Activated effector memory CD4-positive, alpha-beta T cell treated with anti-CD3 and anti-CD28 coated beads, Interleukin-2, amount 50 U/mL, for 16 hours (primary cell): ENCODE data around the gene SLC10A7.

Experiments
- DNase-seq: peaks from one replicate; pipeline ENCODE4 v3.0.0-alpha.2; 2020

SLC10A7 gene

DNA sequence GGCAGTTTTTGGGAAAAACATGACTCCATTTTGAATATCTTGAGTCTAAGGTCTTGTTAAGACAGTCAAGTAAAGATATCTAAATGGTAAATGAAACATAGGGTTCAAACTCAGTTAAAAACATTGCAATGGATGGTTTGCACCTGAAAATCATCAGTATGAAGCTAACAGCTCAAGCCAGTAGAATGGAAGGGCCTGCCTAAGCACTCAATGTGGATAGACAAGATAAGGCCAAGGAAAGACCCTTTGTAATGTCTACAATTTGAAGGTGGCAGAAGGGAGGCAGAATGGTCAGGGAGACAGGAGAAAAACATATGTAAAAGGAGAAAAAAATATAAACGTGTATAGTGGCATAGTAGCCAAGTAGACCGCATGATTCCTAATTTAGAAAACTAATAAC, 229.2 kb downstream of the SLC10A7 start:
- no peak for DNase-seq

DNA sequence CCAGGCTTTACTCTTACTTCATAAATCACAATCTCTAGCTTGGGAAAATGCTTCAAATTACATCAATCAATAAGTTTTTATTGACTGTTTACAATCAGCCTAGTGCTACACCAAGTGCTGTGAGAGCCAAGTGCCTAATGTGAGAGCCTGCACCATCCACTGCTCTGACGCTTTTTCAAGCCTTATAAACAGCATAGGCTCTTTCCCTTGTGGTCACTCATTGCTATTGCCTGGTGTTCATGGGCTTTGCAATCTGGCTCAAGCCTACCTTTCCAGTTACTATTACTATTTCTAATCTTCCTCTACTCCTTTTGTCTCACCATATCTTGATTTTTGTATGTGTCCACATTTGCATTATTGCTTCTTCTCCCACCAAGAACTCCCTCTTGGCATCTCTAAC, 230.4 kb downstream of the SLC10A7 start:
- no peak for DNase-seq

DNA sequence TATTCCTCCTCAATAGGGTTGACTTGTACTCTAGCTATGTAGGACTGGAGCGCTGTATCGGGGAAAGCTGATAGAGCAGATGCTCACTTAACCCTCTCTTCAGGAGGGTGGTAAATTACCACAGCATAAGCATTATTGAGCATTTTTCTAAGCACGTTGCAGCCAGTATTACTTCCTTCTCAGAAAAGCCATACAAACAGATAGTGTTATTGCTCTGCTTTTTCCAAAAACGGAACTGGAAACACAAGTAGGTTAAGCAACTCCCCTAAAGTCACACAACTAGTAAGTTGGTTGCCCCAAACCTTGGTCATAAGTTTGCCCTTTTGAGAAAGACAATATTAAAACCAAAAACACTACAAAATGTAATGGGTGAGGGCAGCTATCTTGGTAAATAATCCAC, 233.5 kb downstream of the SLC10A7 start:
- no peak for DNase-seq

DNA sequence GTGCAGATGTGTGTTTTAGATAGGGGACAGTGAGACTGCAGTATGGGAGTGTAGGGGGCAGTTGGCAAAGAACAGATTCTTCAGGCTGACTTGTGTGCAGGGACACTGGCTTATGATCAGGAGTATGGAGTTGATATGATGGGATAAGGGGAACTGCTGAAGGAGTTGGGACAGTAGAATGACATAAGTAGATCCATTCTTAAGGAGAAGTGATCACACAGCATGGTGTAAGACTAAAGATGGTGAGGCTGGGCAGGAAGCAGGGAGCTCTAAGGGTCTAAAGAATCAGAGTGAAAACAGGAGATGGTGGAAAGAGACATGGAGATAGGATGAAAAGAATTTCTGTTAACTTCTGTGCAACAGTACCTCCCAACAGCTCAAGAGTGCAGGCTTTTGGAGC, 236.7 kb downstream of the SLC10A7 start:
- DNase-seq = no peak

DNA sequence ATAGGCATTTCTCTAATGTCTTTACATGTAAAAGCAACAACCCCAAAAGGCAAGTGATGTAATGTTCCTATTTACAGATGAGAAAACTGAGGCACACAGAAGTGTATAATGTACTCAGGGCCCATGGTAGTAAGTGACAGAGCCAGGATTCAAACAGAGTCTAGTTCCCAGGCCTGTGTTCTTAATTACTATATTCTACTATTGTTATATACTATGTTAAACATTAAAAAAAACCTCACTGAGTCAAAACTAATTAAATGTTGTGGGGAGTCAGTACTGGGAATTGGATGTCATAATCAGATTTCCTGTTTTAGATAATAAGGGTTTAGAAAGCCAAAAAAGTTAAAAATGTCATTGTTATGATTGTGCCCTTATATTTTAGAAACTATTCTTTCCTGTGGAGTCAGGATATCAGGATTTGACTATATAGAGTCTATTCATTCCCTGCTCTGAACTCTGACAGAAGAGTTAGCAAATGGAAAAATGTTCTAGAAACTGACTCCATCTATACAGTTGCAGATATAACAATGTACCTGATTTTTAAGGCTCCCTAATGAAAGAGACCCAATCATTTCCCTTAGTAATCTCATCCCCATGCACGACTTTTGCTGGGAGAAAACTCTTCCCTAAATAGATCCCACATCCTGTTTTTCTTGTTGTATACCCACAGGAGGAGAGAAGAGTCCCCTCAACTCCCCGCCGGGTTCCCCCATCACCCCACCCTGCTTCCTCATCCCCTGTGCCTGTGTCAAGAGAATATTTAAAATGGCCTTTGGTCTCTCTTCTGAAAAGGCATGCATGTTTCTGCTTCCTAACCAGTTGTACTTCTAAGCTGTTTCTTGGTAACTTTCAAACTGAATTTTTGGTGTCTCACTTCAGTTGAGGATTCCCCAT, 237.7 kb downstream of the SLC10A7 start:
- DNase-seq = no peak

DNA sequence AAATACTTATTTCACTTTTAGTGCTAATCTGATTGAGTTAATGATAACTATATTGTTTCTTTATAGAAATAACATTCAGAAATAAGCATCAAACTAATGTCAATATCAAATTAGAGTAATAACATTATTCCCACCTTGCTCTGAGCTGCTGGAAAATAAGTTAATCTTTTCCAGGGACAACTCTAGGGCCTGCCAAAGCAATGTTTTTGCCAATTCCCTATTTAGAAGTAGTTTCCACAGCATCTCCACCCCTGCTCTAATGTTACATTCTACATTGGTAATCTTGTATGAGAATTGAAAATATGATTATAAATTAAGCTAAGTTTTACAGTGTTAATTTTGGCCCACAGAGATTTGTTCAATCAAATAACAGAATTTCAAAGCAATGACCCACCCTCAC, 239.1 kb downstream of the SLC10A7 start:
- DNase-seq = no peak

DNA sequence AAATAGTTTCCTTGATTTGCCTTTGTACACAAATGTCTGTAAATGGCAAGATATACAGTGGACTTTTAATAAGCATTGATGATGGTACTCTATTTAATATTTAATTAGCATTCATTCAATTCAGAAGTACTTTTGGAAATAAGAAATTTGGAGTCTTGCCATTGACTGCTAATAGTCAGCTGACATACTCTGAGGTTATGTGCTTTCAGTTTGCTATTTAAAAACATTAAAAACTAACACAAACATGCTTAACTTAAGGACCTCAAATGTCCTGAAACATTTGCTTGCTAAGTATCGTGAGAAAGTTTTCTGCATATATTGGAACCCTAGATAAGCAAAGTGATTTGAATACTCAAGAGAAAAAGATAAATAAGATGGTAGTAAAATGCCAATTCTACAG, 242.8 kb downstream of the SLC10A7 start:
- no peak for DNase-seq

DNA sequence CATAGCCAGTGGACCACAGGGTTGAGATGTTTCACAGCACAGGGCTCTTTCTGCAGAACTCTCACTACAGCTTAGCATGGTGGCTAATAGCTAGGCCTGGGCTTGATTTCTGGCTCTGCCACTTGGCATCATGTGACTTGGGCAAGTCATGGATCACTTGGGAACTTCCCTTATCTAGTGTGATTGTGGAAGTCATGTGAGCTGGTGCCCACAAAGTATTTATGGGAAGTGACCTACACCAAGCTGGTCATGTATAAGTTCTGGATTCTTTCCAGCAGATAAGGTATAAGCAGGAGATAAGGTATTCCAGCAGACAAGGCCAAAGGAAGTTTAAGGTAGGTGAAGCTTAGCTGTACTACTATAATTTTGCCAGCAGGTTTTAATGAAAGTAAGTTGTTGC, 246.4 kb downstream of the SLC10A7 start:
- no peak for DNase-seq

DNA sequence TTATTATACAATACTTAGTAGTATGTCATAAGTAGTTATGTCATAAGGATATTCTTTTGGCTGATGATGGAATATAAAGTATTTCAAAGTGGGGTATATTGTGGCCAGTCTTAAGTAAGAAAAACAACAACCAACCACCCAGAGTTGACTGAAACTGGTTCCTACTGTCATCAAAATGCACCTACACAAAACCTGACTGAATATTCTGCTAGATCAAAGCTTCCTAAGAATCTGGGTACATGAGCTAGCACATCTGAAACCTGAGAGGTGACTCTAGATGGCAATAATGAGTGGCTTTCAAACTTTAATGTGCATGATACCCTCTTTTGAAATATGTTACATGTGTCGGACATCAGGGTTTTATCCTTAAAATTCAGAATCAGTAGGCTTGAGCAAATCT, 247.0 kb downstream of the SLC10A7 start:
- no peak for DNase-seq

DNA sequence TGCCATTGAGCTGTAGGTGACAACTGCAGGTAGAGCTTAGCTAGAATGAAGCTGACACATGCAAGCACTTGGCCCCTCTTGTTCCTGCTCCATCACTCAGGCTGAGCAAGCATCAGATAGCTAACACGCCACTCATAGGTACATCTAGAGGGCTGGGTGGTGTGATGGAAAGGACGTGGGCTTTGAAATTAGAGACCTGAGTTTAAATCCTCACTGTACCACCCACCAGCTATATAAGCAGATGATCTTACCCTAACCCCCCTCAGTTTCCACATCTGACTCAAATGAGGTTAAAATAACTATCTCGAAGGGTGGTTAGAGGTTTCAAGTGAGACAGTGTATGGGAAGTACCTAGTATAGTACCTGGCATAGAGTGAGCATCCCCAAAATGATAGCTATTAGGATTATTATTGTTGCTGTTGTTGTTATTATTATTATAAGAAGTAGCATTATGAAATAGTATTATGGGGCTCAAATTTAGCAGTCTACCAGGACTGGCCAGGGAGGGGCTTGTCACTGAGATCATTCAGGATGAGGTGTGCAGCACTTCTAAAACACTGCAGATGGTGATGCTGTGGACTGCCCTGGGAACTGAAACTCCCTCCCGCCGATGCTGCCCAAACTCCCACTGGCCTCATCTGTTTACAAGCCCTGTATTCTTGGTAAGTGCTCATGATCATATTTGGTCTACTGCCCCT, 248.4 kb downstream of the SLC10A7 start:
- DNase-seq = no peak

DNA sequence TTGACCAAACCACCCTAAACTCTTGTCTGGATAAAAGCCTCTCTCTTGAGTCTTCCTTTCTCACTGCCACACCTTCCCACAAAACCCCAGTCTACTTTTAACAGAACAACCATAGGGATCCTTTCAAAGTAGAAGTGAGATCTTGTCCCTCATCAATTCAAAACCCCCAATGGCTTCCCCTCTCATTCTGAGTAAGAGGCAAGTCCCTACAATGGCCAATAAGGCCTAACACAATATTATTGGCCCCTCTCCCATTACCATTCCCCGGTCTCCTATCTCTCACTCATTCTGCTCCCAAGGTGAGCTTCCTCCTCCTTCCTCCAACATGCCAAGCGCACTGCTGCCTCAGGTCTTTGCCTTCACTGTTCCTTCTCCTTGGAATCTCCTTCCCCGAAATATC, 250.3 kb downstream of the SLC10A7 start:
- DNase-seq = no peak

DNA sequence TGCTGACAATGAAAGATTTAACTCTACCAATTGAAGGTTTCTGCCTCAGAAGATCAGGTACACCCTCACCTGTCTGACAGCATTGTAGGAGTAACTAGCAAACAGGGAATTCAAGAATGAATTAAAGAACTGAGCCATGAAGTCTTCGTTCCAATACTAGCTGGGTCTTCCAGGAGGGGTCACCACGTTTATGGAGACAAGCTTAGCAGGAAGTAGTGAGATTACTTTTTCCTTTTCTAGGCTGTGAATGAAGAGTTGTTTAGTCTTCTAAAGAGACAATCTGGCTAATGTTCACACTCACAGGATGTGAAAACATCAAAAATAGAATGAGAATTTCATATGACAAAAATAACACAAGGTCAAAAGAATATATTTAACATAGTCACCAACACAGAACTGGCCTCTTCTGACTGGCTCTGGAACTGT, 252.5 kb downstream of the SLC10A7 start:
- DNase-seq = no peak

DNA sequence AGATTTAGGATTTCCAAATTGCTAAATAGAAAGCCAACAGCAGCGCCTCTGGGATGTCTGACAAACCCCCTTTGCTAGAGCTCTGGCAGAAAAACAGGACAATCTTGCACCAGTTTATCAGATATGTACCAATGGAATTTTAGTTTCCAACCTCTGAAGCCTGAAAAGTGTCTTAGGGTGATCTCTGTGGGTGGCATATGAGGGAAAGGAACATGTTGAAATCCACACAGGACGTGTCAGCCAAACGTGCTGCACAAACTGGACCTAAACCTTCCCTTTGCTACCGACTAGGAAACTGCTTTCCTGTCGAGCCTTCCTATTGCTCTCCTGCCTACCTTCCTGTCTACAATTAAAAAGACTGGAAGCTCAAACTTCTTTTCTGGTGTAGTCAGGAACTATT, 253.9 kb downstream of the SLC10A7 start:
- DNase-seq = no peak

DNA sequence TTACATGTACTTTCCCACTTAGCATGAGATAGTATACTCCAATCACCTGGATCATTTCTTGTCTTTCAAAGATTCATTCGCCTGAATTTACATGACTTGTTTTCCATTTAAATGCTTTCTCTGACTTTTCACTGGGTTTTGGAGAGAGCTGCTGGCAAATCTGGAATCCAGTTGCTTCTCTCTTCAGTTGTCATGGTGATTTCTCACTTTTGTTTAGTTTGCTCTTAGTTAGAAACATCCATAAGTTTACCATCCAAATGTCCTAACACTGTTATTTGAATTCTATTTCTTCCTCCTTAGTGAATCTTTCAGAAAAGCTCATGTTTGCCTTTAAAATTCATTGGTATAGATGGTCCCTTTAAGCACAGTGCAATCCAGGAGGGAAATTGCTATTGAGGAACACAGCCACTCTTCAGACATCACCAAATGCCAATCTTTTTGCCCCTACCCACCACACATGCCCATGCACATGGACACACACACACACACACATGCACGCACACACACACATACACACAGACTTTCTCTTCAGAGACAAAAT, 255.7 kb downstream of the SLC10A7 start:
- no peak for DNase-seq

DNA sequence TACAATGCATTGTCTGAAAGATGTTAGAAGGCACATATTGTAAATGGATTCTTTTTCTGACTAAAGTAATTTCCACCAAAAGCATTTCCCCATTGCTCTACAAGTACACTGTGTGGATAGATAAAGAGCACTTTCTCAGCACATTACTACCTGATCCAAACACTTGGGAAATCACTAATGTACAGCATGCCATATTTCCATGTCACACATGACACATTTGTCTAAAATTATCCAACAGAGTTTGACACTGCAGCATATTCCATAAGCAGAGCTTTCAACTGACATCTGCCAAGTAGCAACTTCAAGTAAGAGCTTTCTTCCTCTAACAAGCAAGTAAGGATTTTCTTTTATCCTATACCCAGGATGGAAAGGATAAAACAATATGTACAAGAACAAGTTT, 257.9 kb downstream of the SLC10A7 start:
- DNase-seq = no peak

DNA sequence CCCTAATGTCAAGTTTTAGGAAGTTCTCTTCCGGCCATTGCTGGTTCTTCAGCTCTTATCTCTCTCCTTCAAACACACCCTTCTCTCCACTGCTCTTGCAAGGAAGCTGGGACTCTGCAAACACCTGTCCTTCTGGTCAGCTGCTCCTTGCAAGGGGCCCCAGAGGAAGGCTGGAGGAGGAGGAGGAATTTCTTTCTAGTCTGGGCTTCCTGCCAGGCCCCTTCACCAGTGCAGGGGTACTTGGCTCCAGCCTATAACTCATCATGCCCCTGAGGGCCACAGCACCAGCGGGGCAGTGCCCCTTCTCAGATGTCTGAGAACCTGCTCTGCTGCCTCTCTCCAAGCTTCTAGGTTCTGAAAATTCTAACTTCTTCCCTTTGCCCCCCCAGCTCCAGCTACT, 260.7 kb downstream of the SLC10A7 start:
- no peak for DNase-seq

DNA sequence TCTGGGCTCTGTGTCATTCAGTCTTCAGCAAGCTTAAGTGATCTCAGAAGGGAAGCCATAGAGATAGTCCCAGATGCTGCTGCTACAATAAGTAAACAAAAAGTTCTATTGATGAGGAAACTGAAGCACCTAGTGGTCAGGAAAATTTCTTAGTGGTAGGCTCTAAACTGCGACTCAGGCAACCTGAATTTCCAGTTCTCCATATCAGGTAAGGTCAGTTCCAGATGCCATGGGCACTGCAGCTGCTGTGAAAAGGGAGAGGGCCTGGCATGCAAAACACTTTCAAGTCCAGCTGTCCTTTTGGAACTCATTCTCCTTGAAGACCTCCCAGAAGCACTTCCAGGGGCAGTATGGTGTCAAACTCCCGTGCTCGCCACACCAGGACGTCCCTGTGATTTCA, 261.2 kb downstream of the SLC10A7 start:
- DNase-seq = no peak

DNA sequence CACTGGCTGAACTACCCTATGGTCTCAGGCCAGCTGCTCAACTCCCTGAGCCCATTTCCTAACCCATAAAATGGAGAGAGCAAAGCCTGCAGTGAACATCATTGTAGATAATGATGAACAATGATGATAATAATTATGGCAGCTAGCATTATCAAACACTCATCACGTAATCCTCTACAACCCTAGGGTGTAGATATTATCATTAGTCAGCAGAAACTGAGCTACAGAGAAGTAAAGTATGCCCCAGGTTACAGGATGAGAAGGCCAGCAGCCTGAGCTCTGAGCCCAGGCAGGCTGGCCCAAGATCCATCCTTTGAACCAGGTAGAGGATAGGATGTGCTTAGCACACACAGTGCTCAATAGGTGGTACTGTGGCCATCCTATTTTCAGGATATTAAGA, 264.2 kb downstream of the SLC10A7 start:
- no peak for DNase-seq

DNA sequence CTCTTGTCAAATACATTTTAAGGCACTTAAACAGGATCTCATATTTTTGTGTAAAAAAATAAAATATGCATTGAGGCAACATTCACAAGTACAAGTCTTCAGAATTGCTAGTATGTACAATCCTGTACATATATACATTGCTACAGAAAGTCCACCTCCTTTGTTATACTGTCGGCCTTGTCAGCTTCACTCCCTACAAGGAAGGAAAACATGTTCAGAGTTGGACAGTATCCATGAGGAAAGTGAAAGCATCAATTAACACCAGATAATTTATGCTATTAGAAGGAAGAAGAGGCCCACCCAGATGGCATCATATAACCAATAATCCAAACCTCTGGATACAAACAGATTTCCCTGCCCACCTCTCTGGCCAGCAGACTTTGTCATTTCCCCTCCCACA, 265.4 kb downstream of the SLC10A7 start:
- no peak for DNase-seq

DNA sequence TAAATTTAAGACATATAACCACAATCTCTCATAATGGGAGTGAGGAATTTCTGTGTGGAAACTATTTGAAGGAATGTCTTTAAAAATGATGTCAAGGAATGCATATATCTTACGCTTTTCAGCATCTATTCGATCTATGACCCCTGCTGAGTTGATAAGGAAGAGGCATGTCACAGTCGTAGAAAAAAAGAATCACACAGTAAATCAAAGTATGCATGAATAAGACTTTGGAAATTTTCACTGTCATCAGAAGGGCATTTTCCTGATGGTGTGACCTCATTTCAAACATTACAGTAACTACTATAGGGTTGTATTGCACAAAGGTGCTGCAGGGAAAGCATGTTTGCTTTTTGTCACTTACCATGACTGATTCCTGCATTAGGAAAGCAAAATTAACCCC, 265.9 kb downstream of the SLC10A7 start:
- no peak for DNase-seq

DNA sequence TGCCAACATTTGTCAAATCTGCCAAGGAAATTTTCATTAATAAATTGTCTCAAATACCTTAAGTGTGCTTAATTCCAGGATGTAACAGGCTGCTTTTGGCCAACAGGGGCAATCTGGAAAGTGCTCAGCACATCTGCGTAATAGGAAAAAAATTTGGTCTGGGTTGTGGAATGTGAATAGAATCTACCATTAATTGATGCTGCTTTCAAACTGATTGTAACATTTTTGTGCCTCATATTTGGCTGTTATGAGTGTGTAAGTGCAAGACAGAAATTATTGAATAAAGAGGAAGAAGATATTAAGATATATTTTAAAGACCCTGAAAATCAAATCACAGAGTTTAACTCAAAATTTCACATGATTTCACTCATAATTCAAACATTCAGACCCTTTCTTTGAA, 266.3 kb downstream of the SLC10A7 start:
- DNase-seq = no peak

DNA sequence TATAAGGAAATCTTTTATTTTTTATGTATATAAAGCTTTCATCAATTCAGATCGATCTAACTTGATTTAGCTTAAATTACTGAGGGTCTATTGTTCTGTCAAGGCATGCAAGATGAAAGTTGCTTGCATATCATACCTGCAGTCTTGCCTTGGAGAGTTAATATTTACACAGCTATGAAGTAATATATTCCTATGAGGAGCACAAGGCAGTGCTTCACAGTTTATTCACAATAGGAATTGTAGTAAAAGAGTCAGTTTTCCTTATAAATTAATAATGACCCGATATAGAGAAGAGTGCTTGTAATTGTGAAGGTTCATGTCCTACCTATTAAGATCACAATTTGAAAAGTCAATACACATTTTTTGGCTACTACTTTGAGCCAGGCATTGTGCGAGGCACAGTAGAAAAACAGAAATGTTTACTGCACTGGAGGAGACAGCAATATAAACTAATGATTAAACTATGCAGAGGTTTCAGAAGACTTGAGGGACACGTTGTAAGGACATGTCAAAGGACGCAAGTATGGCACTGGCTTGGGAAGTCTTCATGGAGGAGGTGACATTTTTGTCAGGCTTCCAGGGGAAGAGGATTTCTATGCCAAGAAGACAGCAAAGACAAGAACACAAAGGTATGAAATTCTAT, 268.6 kb downstream of the SLC10A7 start:
- no peak for DNase-seq

DNA sequence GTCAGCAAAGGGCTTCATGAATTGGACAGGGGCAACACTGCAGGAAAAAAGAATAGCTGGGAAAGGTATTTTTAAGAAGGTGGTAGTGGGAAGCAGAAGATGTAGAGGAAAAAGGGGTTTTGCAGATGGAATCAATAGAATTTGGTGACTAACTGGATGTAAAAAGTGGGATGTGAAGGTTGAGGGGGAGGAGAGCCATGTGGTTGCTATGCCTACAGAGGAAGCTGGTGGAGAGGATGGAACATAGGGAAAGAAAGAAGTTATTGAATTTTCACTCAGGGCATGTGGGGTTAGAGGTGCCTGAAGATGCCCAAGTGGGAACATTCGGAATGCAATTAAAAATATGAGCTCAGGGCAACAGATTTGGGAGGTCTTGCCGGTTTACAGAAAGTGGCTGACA, 274.4 kb downstream of the SLC10A7 start:
- DNase-seq = no peak

DNA sequence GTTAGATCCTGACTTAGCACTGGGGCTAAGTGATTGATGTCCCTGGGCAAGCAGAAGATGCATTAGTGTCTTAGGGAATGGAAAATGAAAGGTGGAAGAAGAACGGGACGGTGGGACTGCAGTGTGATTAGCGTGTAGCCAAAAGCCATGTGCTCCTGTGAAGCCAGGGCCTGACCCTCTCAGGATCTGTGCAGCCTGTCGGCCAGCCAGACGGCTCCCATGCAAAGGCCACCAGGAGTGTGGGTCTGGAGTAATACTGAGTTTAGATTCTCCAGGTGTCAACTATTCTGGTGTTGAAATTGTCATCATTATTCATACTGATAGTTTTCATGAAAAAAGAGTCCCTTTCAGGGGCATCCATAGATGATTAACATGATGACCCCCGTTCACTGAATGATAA, 275.4 kb downstream of the SLC10A7 start:
- DNase-seq = no peak
